Measurements from ENCODE around the gene C4BPB. TPM values are rescaled to one million over a fixed set of nuclear protein-coding genes. Genes with fewer than 3 reads are reported as not detected.

The C4BPB gene
- total RNA-seq, 3 donors from 2014 or later, result 4.4 to 20.0 (median 7.2) TPM

- intact Hi-C loops (cut with DNase I, micrococcal nuclease), result loop anchor here in 1 of 2 donors (5.0 kb wide), 1 partner anchor 314 kb away; no protein-coding TSS in a partner anchor
- no peak for DNase-seq
These were observed 499 bp upstream of the C4BPB start for GRCh38 chr1:207088161-207088560.

DNA sequence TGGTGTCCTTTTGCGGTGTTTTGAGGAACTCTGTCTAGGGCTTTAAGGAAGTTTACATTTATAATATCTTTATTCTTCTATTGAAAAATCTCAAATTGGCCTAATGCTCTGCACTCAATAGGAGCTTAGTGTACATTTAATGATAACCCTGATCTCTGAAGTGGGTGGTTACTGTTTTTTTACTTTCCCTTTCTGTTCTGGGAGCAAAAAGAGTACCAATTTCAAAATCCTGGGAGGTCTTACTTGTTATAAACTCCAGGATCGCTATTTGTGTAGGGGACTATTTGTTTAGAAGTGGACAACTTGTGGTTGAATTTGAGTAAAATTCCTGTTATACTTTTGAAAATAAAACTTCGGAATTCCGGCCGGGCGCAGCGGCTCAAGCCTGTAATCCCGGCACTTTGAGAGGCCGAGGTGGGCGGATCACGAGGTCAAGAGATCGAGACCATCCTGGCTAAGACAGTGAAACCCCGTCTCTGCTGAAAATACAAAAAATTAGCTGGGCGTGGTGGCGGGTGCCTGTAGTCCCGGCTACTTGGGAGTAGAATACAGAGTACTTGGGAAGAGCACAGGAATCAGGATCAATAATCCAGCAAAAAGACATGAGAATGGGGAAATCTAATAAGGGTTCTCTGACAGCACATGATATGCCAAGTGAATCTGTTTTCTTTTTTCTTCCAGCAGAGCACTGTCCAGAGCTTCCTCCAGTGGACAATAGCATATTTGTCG is 1.1 kb downstream of the C4BPB start:
- no peak overlapping the region for H3K4me3 ChIP-seq
- intact Hi-C loops (cut with DNase I, micrococcal nuclease), result loop anchor here in 1 of 2 donors (5.0 kb wide), 1 partner anchor 313 kb away; no protein-coding TSS in a partner anchor
- no peak for TF ChIP-seq CTCF (IDR thresholded peaks at IDR 0.05)
- DNase-seq, result peak in 1 of 3 donors; percentile 35
- H3K36me3 ChIP-seq (ENCODE audit: low read depth), result no peaks in the 10 kb centered on the region
- ATAC-seq, result no peak
- peaks cover 6% of the 10 kb centered on the region for H3K4me1 ChIP-seq (ENCODE audit: low read depth)
- H3K9me3 ChIP-seq, result no peaks in the 10 kb centered on the region

More at GRCh38 chr1:207088161-207088560, 499 bp upstream of the C4BPB start:
- no peaks in the 10 kb centered on the region for H3K9me3 ChIP-seq
- H3K4me1 ChIP-seq (ENCODE audit: low read depth), result peaks cover 6% of the 10 kb centered on the region
- no peak for ATAC-seq
- no peak overlapping the region for H3K4me3 ChIP-seq
- TF ChIP-seq CTCF (IDR thresholded peaks at IDR 0.05), result no peak
- H3K36me3 ChIP-seq (ENCODE audit: low read depth), result no peaks in the 10 kb centered on the region

DNA sequence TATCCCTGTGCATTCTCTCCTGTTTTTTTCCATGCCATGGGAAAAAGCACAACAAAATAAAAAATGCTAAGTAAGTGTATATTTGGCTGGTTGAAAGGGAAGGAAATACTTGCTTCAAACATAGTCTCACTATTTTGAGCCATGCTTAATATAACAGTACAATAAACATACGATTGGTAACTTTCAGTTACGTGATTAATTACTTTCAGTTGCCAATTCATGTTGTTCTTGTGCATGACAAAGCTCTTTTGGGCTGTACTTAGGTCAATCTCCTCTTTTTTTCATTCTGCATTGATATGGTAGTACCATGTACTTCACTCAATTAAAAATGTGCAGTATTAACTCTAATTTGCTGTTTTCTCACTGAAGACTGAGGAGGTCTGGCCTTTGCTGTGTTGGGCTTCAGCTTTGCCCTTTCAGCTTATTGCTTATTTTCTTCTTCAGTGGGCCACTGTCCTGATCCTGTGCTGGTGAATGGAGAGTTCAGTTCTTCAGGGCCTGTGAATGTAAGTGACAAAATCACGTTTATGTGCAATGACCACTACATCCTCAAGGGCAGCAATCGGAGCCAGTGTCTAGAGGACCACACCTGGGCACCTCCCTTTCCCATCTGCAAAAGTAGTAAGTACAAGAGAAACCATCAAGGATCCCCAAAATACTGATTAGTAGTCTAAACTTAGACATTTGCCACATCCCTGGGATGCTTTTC is 2.7 kb downstream of the C4BPB start:
- DNase-seq (no peak), ATAC-seq (no peak)
- no peak for TF ChIP-seq CTCF (IDR thresholded peaks at IDR 0.05)
- Histone ChIP-seq H3K4me1 (ENCODE audit: low read depth) (peaks cover 6% of the 10 kb centered on the region), H3K36me3 (ENCODE audit: low read depth) (no peaks in the 10 kb centered on the region), H3K4me3 (no peak overlapping the region), H3K9me3 (no peaks in the 10 kb centered on the region)
- intact Hi-C loops (cut with DNase I, micrococcal nuclease), result no loop called here

GRCh38 chr1:207093944-207094343 is 5.3 kb downstream of the C4BPB start:
- H3K4me1 ChIP-seq (ENCODE audit: low read depth), result peaks cover 6% of the 10 kb centered on the region
- intact Hi-C loops (cut with DNase I, micrococcal nuclease), result no loop called here
- H3K36me3 ChIP-seq (ENCODE audit: low read depth), result no peaks in the 10 kb centered on the region
- H3K4me3 ChIP-seq, result no peak overlapping the region
- no peak for DNase-seq
- no peak for TF ChIP-seq CTCF (IDR thresholded peaks at IDR 0.05)
- no peak for ATAC-seq
- H3K9me3 ChIP-seq, result no peaks in the 10 kb centered on the region

DNA sequence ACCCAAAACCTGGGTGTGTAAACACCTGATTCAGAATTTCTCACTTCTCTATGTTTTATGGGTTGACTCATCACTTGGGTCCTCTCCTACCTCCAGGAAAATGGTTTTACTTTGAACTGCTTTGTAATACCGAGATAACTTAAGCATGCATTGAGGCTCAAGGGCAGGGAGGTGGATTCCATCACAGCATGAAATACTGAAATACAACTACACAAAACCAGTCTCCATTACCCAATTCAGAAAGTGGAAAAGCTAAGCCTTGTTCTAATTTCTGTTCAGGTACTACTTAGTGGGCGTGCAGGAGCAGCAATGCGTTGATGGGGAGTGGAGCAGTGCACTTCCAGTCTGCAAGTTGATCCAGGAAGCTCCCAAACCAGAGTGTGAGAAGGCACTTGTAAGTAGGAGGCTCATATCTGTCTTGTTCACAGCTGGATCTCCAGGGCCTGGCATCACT is 9.2 kb downstream of the C4BPB start:
- intact Hi-C loops (cut with DNase I, micrococcal nuclease), result no loop called here
- ATAC-seq, result peak; percentile 29
- TF ChIP-seq CTCF (IDR thresholded peaks at IDR 0.05), result no peak

More for the DNA sequence above, 9.2 kb downstream of the C4BPB start:
- no peak overlapping the region for H3K4me3 ChIP-seq
- H3K36me3 ChIP-seq (ENCODE audit: low read depth), result no peaks in the 10 kb centered on the region
- no peaks in the 10 kb centered on the region for H3K9me3 ChIP-seq
- H3K4me1 ChIP-seq (ENCODE audit: low read depth), result no peaks in the 10 kb centered on the region
- DNase-seq, result no peak

All from mucosa of descending colon (tissue), 3 donors.